Keratinocyte (primary cell): ENCODE measurements around the gene CIB4. TPM values are rescaled to one million over a fixed set of nuclear protein-coding genes. Genes with fewer than 3 reads are reported as not detected.

ENCODE experiments used
- DNase-seq: peaks from one replicate; pipeline ENCODE4 v3.0.0-alpha.2; 2011; ENCODE audit warnings: low read depth, missing footprints, low spot score
- FAIRE-seq: peaks from 2 replicates; lab custom pipeline; 2011; peaks lifted over from hg19 to GRCh38; lab: Jason Lieb, UNC
- H2AFZ ChIP-seq: 2 replicates; pipeline ENCODE4 v1.6.0; 2012; ENCODE audit warnings: low read length, control low read depth, inconsistent platforms; ENCODE audit not compliant: control insufficient read depth
- H3K27ac ChIP-seq: 2 replicates; pipeline ENCODE4 v1.5.1; 2011; ENCODE audit warnings: low read length; ENCODE audit not compliant: control insufficient read depth, insufficient read depth
- H3K27me3 ChIP-seq: 3 replicates; pipeline ENCODE4 v1.6.0; 2011; ENCODE audit warnings: low read length; ENCODE audit not compliant: control insufficient read depth, insufficient read depth; ENCODE audit errors: extremely low read depth
- H3K36me3 ChIP-seq, 2 experiments: 2 replicates in 1 of 2; 3 replicates in 1 of 2; pipeline ENCODE4 v1.5.1; 2011; ENCODE audit warnings: low read length in 2 of 2, mild to moderate bottlenecking in 1 of 2; ENCODE audit not compliant: control insufficient read depth in 2 of 2, insufficient read depth in 2 of 2; ENCODE audit errors: extremely low read depth in 1 of 2
- H3K4me1 ChIP-seq: 3 replicates; pipeline ENCODE4 v1.5.1; 2011; ENCODE audit warnings: low read length; ENCODE audit not compliant: control insufficient read depth, insufficient read depth; ENCODE audit errors: extremely low read depth
- H3K4me2 ChIP-seq: 3 replicates; pipeline ENCODE4 v1.6.0; 2011; ENCODE audit warnings: low read depth, low read length; ENCODE audit not compliant: control insufficient read depth, insufficient read depth; ENCODE audit errors: extremely low read depth
- H3K4me3 ChIP-seq, 3 experiments: fragments of 200-600 bp in 1 of 3; sonication (generic) in 1 of 3; 2 replicates in 2 of 3; 3 replicates in 1 of 3; pipeline ENCODE4 v1.5.1; 2011 to 2016; ENCODE audit warnings: low read length in 3 of 3, mild to moderate bottlenecking in 3 of 3, control low read depth in 2 of 3, inconsistent platforms in 1 of 3, low read depth in 1 of 3, mixed read lengths in 1 of 3, mixed run types in 1 of 3, moderate library complexity in 1 of 3; ENCODE audit not compliant: control insufficient read depth in 2 of 3, insufficient read depth in 2 of 3; ENCODE audit errors: extremely low read depth in 1 of 3
- H3K79me2 ChIP-seq: 2 replicates; pipeline ENCODE4 v1.6.0; 2012; ENCODE audit warnings: low read length; ENCODE audit not compliant: control insufficient read depth, insufficient read depth
- H3K9ac ChIP-seq: 3 replicates; pipeline ENCODE4 v1.6.0; 2011; ENCODE audit warnings: low read length; ENCODE audit not compliant: control insufficient read depth, insufficient read depth; ENCODE audit errors: extremely low read depth
- H3K9me1 ChIP-seq: 3 replicates; pipeline ENCODE4 v1.6.0; 2011; ENCODE audit warnings: low read length; ENCODE audit not compliant: control insufficient read depth, insufficient read depth; ENCODE audit errors: extremely low read depth
- H3K9me3 ChIP-seq: 2 replicates; pipeline ENCODE4 v1.5.1; 2012; ENCODE audit warnings: low read depth, low read length; ENCODE audit not compliant: control insufficient read depth
- H4K20me1 ChIP-seq: 3 replicates; pipeline ENCODE4 v1.6.0; 2011; ENCODE audit warnings: low read length; ENCODE audit not compliant: control insufficient read depth, insufficient read depth; ENCODE audit errors: extremely low read depth
- EZH2 ChIP-seq: IDR thresholded peaks from one replicate; pipeline ENCODE4 v1.6.1; 2012; ENCODE audit warnings: inconsistent platforms, mild to moderate bottlenecking, low read length, moderate library complexity
- dilution Hi-C: fragments of 300-500 bp; cut with MboI; formaldehyde crosslinking; loops from one replicate; pipeline ENCODE4 v1.7.0; 2020; ENCODE audit warnings: low sequenced_read_pairs; ENCODE audit not compliant: extremely low pct_ligation_motif_present
- polyA plus RNA-seq, 5 experiments: library from polyadenylated mRNA; depleted of rRNA in 3 of 5; stranded (reverse) in 3 of 5; stranded (forward) in 1 of 5; unstranded in 1 of 5; fragments of >200 nt; gene quantifications; 1 replicate in 1 of 5; 2 replicates in 3 of 5; 3 replicates in 1 of 5; pipeline versions ENCODE4 v1.2.1 to v1.2.3, GENCODE V29; 2011 to 2012; ENCODE audit warnings: missing spikeins in 2 of 5, low read depth in 1 of 5, low replicate concordance in 1 of 5
- TF ChIP-seq, protein P1 (sequence below), 3 experiments: IDR thresholded peaks in 1 of 3; conservative IDR thresholded peaks in 1 of 3; optimal IDR thresholded peaks in 1 of 3; 2 replicates in 2 of 3; 3 replicates in 1 of 3; pipeline versions ENCODE3 to v1.5.1; 2011; ENCODE audit warnings: low read length in 3 of 3, mild to moderate bottlenecking in 3 of 3, moderate library complexity in 2 of 3, control low read depth in 1 of 3, inconsistent platforms in 1 of 3; ENCODE audit not compliant: insufficient read depth in 2 of 3; ENCODE audit errors: extremely low read depth in 1 of 3

CIB4 gene
- polyA plus RNA-seq, 1 donor (not counting 4 experiments of a cell fraction or from before 2014, with no cell fraction given): not detected

DNA sequence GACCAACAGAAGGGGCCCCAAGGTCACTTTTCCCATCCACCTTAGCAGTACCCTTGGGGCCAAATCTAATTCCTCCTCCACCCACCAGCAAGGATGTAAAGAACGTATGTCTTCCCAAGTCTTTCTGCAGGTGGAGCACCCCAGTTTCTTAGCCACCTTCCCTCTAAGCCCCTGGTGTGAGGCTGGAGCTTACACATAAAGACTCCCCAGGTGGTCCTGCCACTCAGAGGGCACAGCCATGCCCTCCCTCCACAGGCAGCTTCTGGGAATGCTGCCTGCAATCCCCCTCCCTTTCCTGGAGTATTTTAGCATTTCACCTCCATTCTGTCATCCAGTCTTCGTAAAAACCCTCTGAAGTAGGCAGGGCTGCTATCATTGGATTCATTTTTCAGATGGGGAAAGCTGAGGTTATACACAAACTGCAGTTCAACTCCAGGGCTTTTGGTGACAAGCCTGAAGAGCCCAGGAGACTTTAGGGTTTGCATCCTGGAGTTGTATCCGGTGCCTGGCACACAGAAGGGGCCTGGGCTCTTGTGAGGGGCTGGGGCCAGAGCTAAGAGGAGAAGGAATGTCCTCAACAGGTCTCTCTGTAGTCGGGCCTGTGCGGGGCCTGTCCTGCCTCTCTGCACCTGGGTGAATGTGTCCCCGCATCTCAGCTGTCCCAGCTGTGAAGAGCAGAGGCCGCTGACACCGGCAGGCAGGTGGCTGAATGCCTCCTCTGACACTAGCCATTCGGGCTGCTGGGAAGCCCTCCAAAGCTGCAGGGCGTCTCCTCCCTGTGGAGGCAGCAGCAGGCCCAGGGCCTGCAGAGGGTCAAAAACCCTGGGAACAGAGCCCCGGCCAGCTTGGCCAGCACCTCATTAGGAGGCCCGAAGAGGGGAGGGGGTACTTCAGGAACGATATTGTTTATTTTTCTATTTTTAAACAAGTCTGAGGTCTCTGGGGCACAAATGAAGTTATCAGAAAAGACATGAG, 27.6 kb downstream of the CIB4 start:
- Histone ChIP-seq H3K4me2 (no peak overlapping the region), H3K4me3 (no peak overlapping the region), H4K20me1 (no peaks in the 10 kb centered on the region), H3K79me2 (no peaks in the 10 kb centered on the region), H3K27me3 (peaks cover 39% of the 10 kb centered on the region), H2AFZ (no peak overlapping the region), H3K9me3 (no peaks in the 10 kb centered on the region), H3K9ac (no peak overlapping the region), H3K9me1 (no peaks in the 10 kb centered on the region), H3K4me1 (no peaks in the 10 kb centered on the region), H3K27ac (no peak overlapping the region), H3K36me3 (no peaks in the 10 kb centered on the region)
- no peak for FAIRE-seq
- TF ChIP-seq, protein P1, sequence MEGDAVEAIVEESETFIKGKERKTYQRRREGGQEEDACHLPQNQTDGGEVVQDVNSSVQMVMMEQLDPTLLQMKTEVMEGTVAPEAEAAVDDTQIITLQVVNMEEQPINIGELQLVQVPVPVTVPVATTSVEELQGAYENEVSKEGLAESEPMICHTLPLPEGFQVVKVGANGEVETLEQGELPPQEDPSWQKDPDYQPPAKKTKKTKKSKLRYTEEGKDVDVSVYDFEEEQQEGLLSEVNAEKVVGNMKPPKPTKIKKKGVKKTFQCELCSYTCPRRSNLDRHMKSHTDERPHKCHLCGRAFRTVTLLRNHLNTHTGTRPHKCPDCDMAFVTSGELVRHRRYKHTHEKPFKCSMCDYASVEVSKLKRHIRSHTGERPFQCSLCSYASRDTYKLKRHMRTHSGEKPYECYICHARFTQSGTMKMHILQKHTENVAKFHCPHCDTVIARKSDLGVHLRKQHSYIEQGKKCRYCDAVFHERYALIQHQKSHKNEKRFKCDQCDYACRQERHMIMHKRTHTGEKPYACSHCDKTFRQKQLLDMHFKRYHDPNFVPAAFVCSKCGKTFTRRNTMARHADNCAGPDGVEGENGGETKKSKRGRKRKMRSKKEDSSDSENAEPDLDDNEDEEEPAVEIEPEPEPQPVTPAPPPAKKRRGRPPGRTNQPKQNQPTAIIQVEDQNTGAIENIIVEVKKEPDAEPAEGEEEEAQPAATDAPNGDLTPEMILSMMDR (optimal IDR thresholded peaks at IDR 0.05 in 1 of 3, IDR thresholded peaks at IDR 0.05 in 1 of 3, conservative IDR thresholded peaks at IDR 0.05 in 1 of 3; ENCODE audit: extremely low read depth in 1 of 3, insufficient read depth in 2 of 3, low read length in 3 of 3): no peak
- no peak for DNase-seq
- dilution Hi-C loops: no loop called here

DNA sequence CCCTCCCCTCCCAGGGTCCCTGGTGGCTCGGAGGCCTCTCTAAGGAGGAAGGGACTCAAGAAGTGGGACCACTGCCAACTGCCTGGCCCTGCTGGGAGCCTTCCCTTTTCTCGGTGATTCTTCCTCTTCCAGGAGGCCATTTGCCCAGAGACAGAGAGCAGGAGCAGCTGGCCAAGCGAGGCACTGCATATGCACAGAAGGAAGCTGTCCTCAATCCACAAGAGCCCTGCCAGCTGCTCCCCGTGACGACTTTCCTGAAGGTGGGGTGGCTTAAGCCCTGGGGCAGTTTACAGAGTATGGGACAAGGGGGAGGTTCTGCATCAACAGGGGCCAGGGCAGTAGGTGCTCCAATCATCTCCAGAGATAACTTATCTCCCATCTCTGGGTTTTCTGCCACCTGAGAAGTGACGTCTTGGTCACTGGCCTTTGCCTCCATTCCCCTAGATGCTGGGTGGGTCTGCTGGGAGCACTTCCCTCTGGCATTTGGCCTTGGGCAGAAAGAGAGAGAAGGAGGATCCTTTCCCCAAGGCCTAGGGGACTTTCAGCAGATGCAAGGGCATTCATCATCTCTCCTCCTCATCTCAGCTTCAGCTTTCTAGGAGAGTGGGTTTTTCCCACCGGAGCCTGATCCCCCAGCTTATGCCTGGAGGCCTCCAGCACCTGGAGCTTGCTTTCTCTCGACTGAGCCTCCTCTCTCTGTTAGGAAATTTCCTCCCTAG, 28.5 kb downstream of the CIB4 start:
- no peak overlapping the region for H3K4me2 ChIP-seq
- no peak overlapping the region for H2AFZ ChIP-seq
- H3K27ac ChIP-seq: no peak overlapping the region
- FAIRE-seq (no peak), DNase-seq (no peak)
- H3K9me3 ChIP-seq: no peaks in the 10 kb centered on the region
- H4K20me1 ChIP-seq: no peaks in the 10 kb centered on the region
- H3K9me1 ChIP-seq: no peaks in the 10 kb centered on the region
- no peak overlapping the region for H3K9ac ChIP-seq
- H3K4me1 ChIP-seq: no peaks in the 10 kb centered on the region
- H3K4me3 ChIP-seq: no peak overlapping the region
- no peaks in the 10 kb centered on the region for H3K36me3 ChIP-seq
- dilution Hi-C loops: no loop called here
- H3K79me2 ChIP-seq: no peaks in the 10 kb centered on the region
- H3K27me3 ChIP-seq: peaks cover 34% of the 10 kb centered on the region
- TF ChIP-seq EZH2: no peak
- TF ChIP-seq, protein P1 (optimal IDR thresholded peaks at IDR 0.05 in 1 of 3, IDR thresholded peaks at IDR 0.05 in 1 of 3, conservative IDR thresholded peaks at IDR 0.05 in 1 of 3; ENCODE audit: extremely low read depth in 1 of 3, insufficient read depth in 2 of 3, low read length in 3 of 3): no peak
